ENCODE data around the gene CARNS1.
A peak's percentile ranks its signal among the peaks of the same experiment; 100 is the strongest.
"Not testable (repeated sequence)": the region's sequence is repeated elsewhere in the genome, so short reads cannot be mapped to it uniquely, and the experiment has no call there.

The CARNS1 gene

GRCh38 chr11:67410984-67411784, 4.3 kb upstream of the CARNS1 start:
- no peak for DNase-seq

- DNase-seq: no peak
Measured at GRCh38 chr11:67411785-67412152, 3.7 kb upstream of the CARNS1 start.

GRCh38 chr11:67412495-67413179, 2.8 kb upstream of the CARNS1 start:
- DNase-seq: no peak

- DNase-seq: no peak
Measured at GRCh38 chr11:67413266-67413849, 2.1 kb upstream of the CARNS1 start.

GRCh38 chr11:67416416-67417335, 1.2 kb downstream of the CARNS1 start:
- DNase-seq: peak in 3 of 4 experiments; percentile 26 to 83 (median 81)

- no peak for DNase-seq
Measured at GRCh38 chr11:67417425-67417824, 1.9 kb downstream of the CARNS1 start.

- DNase-seq: peak in 2 of 4 experiments; percentile 30 to 39
Measured at GRCh38 chr11:67418476-67419281, 3.2 kb downstream of the CARNS1 start.

GRCh38 chr11:67419325-67420049, 4.0 kb downstream of the CARNS1 start:
- no peak for DNase-seq

GRCh38 chr11:67420147-67420645, 4.7 kb downstream of the CARNS1 start:
- no peak for DNase-seq

GRCh38 chr11:67420646-67421429, 5.4 kb downstream of the CARNS1 start:
- peak; percentile 98 to 99 (median 99) for DNase-seq

GRCh38 chr11:67421430-67422031, 6.1 kb downstream of the CARNS1 start:
- no peak for DNase-seq

- no peak for DNase-seq
Measured at GRCh38 chr11:67422891-67423290, 7.4 kb downstream of the CARNS1 start.

GRCh38 chr11:67423466-67423865, 8.0 kb downstream of the CARNS1 start:
- DNase-seq: no peak

GRCh38 chr11:67423891-67424613, 8.6 kb downstream of the CARNS1 start:
- DNase-seq: no peak

GRCh38 chr11:67427364-67427859, 11.9 kb downstream of the CARNS1 start:
- not testable (repeated sequence) for DNase-seq

- peak; percentile 94 to 99 (median 98) for DNase-seq
Measured at GRCh38 chr11:67428052-67429001, 12.8 kb downstream of the CARNS1 start, which contains the start of gene RPS6KB2. Gene RPS6KB2, plus strand, starts transcription at chr11:67428494. Its CDS starts 52 bp downstream, at chr11:67428546.

GRCh38 chr11:67429038-67429668, 13.7 kb downstream of the CARNS1 start:
- DNase-seq: no peak
